NCI-H187 (cell line): Measurements from ENCODE around the gene ARID1B.

Experiments used
- DNase-seq, 2 experiments: peaks; one replicate each; lab custom pipeline; 2025; lab: John Stamatoyannopoulos, UW

The ARID1B gene

GRCh38 chr6:157246048-157246630, 469.0 kb downstream of the ARID1B start:
- no peak for DNase-seq

GRCh38 chr6:157246771-157247484, 469.8 kb downstream of the ARID1B start:
- no peak for DNase-seq

- no peak for DNase-seq
Measured at GRCh38 chr6:157248264-157248663, 471.1 kb downstream of the ARID1B start.

- DNase-seq = no peak
Measured at GRCh38 chr6:157249826-157250225, 472.6 kb downstream of the ARID1B start.

GRCh38 chr6:157251586-157252247, 474.5 kb downstream of the ARID1B start:
- DNase-seq = no peak

GRCh38 chr6:157253017-157253416, 475.8 kb downstream of the ARID1B start:
- DNase-seq = no peak

GRCh38 chr6:157253699-157254098, 476.5 kb downstream of the ARID1B start:
- DNase-seq = no peak

- DNase-seq = no peak
Measured at GRCh38 chr6:157254538-157254937, 477.4 kb downstream of the ARID1B start.

GRCh38 chr6:157255079-157255478, 477.9 kb downstream of the ARID1B start:
- DNase-seq = no peak

- no peak for DNase-seq
Measured at GRCh38 chr6:157258878-157259277, 481.7 kb downstream of the ARID1B start.

- DNase-seq = no peak
Measured at GRCh38 chr6:157259443-157259842, 482.3 kb downstream of the ARID1B start.
